Eye (tissue), 1 donor: ENCODE results near the gene PTPRU.
A peak's percentile ranks its signal among the peaks of the same experiment; 100 is the strongest.

ENCODE experiments used
- DNase-seq: peaks from one replicate; pipeline ENCODE4 v3.0.0-alpha.2; 2015

The PTPRU gene

DNA sequence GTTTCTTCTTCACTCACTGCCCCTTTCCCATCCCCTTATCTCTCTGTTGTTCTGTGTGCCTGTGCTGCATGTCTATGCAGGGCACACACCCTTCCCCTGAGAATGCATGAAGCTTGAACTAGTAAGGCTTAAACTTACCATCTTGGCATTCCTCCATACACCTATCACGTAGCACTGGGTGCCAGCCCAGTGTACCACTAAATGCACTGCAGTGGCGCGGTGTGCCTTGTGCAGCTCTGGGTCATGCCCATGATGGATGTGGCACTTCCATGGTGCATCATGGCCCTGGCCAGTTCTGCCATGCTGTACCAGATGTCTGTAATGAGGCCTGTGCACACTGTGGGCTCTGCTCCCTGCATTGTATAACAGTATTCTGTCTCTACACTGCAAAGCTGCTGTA is 10.7 kb downstream of the PTPRU start:
- no peak for DNase-seq

DNA sequence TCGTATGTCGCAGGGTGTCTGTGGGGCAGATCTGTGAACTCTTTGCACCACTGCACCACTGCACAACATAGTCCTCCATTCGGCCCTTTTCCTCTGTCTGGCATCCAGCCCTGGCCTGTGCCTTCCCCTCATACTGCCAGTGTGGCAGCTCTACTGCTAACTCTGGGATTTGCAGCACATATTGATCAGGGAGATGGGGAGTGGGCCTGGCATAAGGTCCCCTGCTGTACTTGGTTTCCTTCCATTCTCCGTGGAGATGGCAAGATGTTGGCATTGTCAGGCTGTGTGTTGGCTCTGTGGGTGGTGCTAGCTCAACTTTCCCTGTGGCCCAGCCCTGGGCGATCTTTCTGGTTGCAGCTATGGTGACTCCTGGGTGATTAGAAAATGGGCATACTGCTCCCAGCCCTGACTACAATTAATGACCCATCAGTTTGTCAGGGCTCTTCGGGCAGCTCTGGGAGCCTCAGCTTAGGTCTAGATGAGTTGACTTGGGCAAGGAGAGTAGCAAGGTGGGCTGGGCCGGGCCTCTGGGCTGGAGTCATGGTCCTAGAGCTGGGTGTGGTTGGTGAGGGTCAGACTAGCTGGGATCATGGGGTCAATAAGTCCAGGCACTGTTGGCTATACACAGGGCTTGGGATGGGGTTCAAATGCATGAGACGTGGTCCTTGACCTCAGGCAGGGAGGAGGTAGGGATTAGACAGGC is 11.4 kb downstream of the PTPRU start:
- DNase-seq = no peak

DNA sequence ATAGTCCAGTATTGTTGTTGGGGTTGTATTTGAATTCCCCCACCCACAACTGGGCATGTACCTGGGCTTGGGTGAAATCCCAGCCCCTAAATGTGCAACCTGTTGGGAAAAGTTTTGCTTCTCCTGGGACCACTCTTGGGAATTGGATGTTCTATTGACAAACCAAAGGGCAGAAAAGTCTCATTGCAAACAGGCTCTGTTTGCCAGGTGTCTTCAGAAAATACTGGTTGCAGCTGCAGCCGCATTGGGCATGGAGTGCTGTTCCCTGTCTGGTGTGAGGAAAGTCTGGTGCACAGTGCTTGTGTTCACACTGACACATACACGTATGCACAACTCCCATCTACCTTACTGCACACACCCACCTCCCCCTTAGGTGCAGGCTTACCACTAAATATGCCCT is 12.1 kb downstream of the PTPRU start:
- DNase-seq = no peak

DNA sequence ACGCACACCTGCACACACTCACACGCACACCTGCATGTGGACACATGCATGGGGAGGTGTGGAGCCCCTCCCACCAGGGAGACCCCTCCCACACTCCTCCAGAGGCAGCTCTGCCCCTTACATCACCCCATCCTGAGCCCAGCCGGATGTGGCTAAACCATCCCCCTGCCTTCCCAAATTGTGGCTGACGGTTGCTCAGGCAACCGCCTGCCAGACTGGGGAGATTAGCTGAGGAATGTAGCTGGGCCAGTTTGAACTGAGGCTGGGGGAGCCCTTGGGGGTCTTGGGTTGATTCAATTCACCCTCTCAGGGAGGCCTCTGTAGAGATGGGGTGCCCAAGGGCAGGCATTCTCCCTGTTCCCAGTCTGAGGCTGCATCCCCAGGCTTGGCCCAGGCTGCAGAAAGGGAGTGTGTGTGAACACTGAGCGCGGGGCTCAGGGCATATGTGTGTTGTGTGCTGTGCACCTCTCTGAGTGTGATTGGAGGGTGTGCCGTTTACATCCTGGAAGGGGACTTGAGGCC is 12.9 kb downstream of the PTPRU start:
- DNase-seq = peak; percentile 87

DNA sequence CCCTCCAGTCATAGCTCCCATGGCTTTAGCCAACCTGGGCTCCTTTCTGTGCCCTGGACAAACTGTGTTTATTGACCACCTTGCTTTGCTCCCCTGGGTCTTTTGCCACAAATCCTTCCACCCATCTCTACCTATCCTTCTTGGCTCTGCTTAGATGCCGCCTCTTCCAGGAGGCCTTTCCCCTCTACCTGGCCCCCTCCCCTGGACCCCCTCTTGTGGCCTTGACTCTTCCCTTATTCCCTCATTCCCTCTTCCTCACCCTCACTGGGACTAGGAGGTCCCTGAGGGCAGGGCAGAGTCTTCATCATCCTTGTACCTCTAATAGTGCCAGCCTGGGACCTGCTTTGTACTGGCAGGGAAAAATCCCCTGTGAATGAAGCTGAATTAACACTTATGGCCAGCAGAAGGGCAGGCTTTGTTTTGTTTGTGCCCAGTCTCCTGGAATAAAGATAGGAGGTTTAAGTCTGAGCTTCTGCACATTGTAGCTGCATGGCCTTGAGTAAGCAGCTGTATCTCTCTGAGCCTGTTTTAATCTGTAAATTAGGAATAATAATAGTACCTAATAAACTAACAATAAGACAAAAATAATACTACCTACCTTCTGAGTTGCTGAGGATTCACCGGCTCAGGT is 13.7 kb downstream of the PTPRU start:
- DNase-seq = peak; percentile 71

DNA sequence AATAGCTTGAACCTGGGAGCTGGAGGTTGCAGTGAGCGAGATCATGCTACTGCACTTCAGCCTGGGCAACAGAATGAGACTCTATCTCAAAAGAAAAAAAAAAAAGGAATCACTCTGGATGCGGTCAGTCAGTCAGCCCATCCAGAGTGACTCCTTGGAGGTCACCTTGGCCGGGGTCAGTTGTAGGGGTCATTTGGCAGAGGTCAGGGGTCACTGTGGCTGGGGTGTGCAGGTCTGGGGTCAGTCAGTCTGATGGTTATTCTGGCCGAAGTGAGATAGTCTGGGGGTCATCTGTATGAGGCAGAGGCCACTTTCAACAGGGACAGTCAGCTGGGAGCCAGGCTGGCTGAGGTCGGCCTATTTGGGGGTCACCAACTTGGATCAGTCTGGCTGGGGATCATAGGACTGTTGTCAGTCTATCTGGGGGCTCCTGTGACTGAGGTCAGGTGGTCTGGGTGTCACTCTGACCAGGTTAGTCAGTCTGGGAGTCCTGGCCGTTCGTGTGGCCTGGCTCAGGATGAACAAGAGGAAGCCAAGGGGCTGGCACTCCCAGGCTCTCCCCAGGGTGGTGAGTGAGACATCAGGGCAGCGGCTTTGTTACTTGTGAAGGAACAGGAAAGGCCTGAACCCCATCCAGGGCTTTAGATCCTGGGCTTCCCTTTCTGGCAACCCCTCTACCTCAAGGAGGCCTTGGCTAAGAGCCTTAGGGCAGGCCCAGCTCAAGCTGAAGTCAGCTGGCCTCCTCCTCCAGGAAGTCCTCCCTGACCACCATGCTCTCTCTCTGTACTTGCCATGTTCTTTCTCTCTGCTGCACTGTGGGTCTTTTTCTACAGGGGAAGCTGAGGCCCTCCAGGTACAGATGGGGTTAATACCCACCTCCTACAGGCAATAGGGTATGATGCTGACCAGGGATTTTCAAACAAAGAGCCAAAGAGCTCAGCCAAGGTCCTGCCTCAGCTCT is 15.1 kb downstream of the PTPRU start:
- no peak for DNase-seq

DNA sequence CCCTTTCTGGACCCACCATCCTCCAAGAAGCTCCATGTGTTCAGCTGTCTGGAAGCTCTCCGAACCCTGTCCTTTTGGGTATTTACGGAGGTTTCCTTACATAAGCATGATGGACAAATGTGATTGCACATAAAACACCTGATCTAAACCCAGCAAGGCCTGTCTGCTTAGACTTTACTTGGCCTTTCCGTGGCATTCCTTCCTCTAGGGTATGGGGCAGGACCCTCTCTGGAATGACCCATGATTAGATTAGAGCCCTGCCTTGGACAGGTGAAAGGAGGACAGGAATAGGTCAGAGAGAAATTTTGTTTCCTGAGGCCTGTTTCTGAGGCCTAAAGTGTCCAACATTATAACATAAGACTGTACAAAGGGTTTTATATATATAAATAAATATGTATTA is 16.9 kb downstream of the PTPRU start:
- DNase-seq = no peak

DNA sequence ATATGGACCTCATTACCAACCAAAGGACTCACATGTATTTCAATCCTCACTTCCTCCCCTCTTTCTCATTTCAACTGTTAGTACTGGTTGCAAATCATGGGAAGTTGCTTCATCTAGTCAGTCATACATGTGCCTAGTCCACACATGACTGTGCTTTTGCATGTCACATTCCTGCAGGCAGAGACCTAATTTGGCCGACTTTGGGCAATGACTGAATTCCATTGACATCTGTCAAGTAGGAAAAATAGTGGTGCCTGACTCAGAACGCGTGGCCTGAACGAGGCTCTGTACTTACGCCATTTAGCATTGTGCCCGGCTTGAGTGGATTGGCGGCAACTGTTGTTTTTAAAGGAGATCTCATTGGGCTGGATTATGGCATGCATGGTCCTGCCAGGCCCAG is 18.0 kb downstream of the PTPRU start:
- no peak for DNase-seq

DNA sequence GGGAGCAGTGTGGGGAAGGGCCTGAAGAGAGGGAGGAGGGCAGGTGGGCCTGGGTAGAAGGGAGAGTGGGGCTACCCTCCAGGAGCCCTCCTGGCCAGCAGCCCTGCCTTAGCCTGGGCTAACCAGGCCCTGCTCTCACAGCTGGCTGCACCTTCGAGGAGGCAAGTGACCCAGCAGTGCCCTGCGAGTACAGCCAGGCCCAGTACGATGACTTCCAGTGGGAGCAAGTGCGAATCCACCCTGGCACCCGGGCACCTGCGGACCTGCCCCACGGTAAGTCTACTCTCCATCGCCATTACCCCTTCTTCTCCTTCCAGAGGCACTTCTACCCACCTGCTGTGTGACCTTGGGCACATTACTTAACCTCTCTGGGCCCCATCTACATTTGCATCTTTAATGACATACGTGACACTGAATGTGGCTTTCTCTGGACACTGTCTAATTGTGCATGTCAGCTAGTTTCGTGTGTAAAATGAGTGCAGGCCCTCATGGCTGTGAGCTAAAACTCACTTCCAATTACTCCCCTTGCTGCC is 18.9 kb downstream of the PTPRU start:
- no peak for DNase-seq

DNA sequence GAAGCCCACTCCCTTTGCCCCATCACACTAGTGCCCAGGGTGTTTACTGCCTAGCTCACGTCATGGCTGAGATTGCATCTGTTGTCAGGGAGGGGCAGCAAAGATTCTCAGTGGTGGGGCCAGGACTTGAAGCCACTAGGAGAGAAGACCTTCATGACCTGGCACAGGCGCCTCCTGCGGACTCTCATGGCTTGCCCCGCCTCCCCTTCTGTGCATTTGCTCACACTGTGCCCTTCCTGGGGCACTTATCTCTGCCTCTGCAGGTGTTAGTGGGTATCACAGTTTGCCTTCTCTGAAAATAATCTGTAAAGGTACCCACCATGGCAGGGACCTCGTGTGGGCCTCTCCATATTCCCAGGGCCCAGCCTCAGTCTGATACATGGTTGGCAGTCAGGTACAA is 20.1 kb downstream of the PTPRU start:
- DNase-seq = peak; percentile 46

DNA sequence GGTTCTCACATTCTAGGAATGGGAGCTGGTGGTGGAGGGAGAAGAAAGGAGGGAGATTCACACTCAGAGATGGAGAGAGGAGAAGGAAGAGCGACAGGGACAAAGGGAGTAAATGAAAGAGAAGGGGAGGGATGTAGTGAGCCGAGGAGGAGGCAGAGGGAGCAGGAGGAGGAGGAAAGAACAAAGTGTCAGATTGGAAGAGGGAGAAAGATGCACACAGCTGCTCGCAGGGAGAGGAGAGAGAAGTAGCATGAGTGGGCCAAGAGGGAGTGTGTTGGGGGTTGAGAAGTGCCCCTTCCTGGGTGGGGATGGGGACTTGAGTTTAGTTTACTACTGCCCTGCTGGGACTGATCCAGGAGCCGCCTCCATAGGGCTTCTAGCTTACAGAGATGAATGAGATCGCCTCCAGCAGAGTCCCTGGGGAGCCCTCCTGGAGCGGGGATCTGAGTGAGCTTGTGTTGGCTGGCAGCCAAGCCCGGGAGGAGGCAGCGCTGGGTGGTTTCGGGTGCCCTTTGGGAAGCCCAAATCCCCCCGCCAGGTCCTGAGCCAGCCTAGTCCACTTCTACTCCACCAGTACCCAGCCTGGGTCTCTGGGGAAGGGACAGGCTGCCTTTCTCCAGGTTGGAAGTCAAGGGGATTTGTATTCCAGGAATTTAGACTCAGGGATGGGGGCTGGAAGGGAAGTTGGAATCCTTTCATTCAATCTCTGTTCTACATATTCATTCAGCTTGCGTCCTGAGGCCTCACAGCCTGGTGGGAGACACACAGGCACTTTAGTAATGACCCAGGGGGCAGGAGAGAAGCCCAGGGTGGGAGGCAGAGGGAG is 20.9 kb downstream of the PTPRU start:
- peak; percentile 67 for DNase-seq

DNA sequence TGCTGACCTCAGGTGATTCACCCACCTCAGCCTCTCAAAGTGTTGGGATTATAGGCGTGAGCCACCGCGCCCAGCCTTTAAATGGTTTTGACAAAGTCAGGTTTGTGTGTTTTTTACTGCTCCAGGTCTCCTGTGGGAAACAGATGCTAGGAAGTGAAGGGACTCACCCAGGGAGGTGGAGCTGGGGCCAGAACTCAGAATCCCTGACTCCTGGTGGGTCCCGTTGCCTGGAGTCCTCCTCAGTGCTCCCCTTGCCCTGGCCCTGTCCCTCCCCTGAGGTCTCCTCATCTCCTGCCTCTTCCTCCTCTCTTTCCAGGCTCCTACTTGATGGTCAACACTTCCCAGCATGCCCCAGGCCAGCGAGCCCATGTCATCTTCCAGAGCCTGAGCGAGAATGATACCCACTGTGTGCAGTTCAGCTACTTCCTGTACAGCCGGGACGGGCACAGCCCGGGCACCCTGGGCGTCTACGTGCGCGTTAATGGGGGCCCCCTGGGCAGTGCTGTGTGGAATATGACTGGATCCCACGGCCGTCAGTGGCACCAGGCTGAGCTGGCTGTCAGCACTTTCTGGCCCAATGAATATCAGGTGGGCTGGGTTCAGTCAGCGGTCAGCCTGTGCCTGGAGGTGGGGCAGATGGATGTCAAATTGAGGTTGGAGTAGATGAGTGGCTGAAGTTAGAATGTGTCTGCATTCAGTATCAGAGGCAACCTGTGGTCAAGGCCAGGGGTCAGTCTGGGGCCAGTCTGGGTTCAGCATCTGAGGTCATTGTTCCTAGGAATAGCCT is 22.1 kb downstream of the PTPRU start:
- no peak for DNase-seq

DNA sequence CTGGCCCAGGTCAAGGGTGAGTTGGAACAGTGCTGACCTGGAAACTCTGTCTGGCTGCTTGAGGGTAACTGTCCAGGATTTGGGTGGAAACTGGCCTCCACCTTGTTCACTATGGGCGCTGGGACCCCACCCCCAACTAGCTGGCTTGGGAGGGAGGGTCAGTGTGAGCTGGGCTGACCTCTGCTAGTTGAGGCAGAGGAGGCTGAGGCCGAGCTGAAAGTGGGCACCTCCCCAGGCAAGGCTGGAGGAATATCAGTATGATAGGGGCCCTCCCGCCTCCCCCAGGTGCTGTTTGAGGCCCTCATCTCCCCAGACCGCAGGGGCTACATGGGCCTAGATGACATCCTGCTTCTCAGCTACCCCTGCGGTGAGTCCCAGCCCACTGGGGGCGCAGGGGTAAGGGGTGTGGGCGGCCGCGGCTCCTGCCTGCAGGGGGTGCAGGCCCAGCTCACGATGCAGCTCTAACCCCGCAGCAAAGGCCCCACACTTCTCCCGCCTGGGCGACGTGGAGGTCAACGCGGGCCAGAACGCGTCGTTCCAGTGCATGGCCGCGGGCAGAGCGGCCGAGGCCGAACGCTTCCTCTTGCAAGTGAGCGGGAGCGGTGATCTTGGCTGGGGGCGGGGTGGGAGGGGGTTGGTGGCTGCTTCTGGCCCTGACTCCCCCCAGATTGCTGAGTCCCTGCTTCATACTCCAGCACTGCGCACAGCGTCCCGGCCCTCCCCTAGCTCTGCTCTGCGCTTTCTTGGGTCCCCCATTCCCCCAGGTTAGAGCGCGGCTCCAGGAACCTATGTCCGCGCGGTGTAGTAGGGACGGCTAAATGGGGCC is 22.9 kb downstream of the PTPRU start:
- no peak for DNase-seq

DNA sequence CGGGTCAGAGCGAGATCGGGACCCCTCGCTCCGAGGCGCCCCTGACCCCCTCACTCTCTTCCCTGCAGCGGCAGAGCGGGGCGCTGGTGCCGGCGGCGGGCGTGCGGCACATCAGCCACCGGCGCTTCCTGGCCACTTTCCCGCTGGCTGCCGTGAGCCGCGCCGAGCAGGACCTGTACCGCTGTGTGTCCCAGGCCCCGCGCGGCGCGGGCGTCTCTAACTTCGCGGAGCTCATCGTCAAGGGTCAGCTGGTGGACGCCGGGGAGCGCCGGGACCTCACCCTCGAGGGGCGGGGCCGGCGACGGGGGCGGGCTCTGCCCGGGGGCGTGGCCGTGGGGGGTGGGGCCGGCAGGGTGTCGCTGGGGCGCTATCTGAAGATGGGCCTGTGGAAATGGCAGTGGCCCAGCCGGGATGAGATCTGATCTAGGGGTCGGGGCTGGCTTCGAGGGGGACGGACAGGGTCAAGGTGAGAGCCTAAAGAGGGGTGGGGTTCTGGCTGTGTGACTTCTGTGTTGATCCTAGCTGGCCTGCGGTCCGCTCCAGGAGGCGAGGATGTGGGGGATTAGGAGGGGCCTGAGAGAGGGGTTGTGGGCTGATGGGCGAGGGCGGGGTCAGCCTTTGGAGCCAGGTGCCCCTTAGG is 23.6 kb downstream of the PTPRU start:
- peak; percentile 79 for DNase-seq

DNA sequence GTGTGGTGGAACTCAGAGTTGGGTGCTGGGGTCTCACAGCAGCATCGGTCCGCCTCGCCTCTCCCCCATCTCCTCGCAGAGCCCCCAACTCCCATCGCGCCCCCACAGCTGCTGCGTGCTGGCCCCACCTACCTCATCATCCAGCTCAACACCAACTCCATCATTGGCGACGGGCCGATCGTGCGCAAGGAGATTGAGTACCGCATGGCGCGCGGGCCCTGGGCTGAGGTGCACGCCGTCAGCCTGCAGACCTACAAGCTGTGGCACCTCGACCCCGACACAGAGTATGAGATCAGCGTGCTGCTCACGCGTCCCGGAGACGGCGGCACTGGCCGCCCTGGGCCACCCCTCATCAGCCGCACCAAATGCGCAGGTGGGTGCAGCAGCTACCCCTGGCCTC is 24.2 kb downstream of the PTPRU start:
- peak; percentile 45 for DNase-seq

DNA sequence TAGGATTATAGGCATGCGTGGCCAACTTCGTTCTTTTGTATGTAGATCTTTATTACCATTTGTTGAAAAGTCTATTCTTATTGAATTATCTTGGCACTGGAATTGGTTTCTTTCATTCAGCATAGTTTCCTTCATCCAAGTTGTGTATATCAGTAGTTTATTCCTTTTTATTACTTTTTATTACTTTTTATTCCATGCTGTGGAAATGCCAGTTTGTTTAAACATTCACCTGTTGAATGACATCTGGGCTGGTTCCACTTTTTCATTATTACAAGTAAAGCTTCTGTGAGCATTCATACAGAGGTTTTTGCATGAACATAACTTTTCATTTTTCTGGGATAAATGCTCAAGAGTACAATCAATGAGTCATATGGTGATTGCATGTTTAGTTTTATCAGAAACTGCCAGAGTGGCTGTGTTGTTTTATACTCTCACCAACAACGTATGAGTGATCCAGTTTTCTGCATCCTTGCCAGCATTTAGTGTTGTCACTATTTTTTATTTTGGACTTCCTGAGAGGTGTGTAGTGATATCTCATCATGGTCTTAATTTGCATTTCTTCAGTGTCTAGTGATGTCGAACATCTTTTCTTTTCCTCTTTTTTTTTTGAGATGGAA is 28.6 kb downstream of the PTPRU start:
- no peak for DNase-seq

DNA sequence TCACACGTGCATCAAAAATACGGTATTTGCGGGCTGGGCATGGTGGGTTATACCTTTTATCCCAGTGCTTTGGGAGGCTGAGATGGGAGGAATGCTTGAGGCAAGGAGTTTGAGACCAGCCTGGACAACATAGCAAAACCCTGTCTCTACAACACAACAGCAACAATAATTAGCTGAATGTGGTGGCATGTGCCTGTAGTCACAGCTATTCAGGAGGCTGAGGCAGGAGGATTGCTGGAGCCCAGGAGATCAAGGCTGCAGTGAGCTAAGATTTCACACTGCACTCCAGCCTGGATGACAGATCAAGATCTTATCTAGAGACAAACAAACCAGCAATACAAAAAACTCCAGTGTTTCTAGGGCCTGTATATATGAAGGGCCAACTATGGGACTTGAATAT is 30.6 kb downstream of the PTPRU start:
- no peak for DNase-seq

DNA sequence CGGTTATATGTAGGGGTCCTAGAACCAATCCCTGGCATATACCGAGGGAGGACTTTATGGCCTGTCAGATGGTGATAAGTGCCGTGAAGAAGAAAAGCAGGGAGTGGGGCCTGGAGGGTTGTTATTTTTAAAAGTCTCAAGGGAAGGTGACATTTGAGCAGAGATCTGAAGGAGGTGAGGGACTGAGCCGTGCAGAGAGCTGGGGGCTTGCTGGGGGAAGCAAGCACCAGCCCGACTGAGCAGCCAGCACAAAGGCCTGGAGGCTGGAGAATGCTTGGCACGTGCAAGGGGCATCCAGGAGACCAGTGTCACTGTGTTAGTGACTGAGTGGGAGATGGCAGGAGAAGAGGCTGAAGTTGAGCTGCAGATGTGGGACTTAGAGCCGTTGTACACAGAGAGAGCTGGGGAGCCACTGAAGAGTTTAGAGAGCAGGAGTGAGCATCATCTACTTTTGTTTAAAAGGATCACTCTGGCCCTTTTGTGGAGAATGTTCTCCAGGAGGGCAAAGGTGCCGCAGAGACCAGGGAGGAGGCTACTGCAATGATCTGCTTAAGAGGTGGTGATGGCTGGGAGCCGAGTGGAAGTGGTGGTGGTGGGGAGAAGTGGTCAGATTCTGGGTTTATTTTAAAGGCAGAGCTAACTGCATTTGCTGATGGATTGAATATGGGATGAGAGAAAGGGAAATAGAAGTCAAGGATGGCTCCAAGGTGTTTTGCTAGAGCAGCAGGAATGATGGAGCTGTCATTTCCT is 31.2 kb downstream of the PTPRU start:
- no peak for DNase-seq

DNA sequence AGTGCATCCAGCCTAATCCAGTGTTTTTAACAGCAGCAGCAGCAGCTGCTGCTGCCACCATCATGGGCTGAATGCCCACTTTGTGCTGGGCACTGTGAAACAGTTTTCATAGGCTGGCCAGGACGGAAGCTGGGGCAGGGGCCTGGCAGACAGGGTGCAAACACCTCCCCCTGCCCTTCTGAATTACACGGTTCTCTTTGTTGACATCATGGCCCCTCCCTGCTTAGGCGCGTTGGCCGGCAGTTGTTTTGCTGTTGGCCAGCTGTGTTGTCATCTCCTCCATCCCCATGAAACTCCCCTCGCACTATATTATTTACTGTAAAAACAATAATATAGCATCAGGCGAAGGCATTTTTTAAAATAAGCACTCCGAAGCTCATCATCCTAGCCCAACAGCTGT is 33.1 kb downstream of the PTPRU start:
- no peak for DNase-seq
